ENCODE data around the gene ZNRF3.

GRCh38 chr22:29060251-29060869 lies 177.0 kb downstream of the ZNRF3 start:
- TF ChIP-seq CTCF (optimal IDR thresholded peaks at IDR 0.05 in 1 of 3, IDR thresholded peaks at IDR 0.05 in 1 of 3, conservative IDR thresholded peaks at IDR 0.05 in 1 of 3; ENCODE audit: extremely low read depth in 1 of 3, insufficient read depth in 2 of 3, low read length in 3 of 3) = no peak
- no peak for TF ChIP-seq EZH2 (IDR thresholded peaks at IDR 0.05; ENCODE audit: low read length)
